ELF-1 (cell line): ENCODE measurements around the gene MORN5.

Experiments used
- DNase-seq: peaks from one replicate; pipeline ENCODE4 v3.0.0-alpha.2; 2016; ENCODE audit warnings: low read depth, low spot score

The MORN5 gene

DNA sequence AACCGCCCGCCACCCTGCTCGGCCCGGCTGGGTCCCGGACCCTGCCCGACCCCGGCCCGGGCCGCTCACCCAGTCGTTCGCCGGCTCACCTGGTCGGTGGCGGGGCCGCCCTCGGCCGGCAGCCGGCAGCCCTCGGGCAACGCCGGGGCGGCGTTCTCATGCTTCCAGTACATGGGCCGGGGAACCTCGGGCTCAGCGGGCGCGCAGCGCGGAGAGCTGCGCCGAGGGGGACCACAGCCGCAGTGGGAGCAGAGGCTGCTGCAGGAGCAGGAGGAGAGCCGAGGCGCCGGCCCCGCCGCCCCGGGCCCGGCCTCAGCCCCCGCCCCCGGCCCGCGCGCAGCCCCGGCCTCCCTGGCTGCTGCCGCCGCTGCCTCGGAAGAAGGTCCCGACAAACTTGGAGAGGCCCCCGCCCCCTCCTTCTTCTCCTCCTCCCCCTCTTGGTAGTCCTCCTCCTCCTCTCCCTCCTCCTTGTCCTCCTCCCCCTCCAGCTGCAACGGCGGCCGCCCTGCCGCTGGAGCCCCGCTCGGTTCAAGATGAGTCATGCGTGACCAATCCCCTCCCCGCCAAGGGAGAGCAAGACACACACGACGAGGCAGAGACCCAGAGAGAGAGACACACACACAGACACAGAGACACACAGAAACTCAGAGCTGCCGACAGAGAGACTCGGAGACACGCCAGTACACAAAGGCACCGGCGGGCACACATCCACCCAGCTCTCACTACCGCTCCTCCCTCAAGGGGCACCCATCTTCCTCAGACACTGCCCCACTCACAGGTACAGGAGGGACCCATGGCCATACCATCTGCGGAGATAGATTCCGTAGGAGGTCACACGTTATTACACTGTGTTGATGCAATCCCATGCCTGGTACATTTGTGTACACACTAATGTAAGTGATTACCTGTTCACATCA lies 69.1 kb downstream of the MORN5 start, which contains the start of gene LHX6:
Gene LHX6 (minus strand): TSS at position 390 of the 917 bp plus-strand sequence. CDS start 217 bp downstream, at position 173.
- DNase-seq, result peak; percentile 52

DNA sequence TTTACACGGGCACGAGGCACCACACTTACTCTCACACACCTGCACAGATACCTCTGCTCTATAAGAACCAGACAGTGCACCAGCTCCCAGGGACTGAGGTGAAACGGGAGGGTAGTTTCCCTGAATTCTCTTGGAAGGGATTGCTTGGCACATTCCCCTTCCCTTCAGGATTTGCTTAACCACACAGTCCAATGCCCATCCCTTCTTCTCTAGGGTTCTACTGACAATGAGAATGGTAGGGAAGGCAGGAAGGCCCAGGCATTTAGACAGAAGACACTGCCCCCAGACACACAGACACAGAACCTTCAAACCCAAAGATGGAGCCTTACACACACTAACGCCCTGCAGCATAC lies 69.8 kb downstream of the MORN5 start:
- no peak for DNase-seq

DNA sequence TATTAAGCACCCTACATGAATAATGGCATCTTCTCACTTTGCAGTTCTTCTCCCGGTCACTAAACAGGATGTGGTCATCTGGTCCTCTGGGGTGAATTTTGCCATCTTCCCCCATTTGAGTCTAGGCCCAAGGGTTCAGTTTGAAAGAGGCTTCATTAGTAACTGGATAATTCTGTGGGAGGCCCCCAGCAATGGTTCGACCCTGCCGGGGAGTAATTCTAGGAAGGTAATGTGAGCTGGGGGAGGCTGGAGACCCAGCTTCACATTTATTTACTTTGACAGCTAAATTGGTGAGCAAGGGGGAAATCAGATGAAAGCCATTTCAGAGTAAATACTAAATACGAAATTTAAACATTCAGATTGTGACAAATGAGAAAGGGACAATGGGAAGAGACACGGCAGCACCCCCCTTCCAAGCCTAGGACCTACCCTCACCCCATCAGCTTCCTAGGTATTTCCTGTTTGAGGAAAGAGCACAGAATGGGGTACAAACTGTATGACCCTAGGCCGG lies 73.1 kb downstream of the MORN5 start:
- DNase-seq, result no peak

DNA sequence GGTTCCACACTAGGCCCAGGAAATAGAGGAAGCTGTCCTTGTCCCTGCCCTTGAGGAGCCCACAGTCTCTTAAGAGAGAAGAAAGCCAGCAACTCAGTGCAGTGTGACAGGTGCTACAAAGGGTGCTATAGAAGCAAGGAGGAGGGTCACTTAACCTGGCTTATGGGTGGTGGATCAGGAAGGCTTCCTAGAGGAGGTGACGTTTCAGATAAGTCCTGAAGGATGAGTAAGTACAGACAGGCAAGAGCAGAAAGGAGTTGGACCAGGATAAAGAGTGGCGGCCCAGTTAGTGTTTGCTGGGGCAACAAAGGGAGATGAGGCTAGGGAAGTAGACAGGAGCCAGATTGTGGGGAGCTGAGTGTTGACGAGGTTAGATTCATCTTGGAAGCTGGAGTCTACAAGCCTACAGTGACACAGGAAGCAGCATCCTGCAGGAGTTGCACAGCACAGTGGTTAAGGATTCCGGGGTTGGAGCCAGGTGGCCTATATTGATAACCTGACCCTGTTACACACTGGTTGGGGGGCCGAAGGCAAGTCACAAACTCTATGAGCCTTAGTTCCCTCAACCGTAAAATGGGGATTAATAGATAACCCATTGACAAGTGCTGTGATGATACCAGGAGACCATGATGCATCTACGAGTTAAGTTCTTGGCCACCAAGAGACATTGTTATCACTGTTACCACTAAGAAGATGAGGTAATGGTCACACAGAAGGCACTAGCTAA lies 74.5 kb downstream of the MORN5 start:
- DNase-seq, result no peak

DNA sequence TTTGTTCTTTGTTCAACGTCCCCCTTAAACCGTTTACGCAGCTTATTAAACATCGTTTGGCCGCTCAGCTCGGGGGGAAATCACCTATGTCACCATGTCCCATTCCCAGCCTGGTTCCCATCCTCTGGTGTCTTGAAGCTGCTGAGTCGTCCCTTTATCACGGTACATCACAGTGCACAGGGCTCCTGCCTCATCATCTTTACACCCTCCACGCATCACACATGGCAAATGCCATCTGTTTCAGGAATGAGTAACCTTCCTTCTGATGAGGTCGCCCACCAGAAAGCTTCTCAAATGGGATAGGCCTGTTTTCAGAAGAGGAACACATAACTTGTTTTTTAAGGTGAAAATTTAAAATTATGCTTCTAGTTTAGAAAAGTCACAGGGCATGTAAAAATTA lies 77.0 kb downstream of the MORN5 start:
- no peak for DNase-seq

DNA sequence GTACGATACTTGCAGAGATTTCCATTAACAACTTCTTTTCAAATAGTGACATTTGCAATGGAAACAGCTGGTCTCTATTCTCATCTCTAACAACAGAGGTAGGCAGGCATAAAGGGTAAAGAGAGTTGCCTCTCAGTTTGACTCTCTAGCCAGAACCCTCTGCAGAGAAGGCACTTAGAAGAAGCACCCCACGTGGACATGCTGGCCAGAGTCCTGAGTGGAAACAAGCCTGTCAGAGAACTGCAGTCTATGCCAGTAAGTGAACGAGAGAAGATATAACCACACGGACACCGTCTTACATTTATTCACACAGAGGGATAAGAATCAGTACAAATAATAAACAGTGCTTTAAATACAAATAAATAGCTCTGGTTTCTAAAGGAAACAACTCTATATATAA lies 80.0 kb downstream of the MORN5 start:
- DNase-seq, result no peak

DNA sequence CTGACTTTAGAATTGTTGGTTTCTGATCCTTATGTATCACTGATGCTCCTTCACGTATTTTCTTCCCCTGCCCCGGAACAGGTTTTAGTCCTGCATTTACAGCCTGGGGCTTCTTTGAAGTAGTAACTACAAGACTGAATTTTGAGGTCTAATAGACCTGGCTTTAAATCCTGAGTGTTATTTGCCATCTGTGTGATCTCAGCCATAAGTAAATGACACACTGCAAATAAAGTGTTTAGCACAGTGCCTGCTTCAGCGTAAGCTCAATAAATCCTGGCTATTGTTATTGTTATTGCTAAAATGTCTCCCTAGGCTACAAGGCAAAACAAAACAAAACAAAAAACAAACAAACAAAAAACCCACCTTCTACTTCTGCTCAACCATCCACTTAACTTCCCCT lies 84.6 kb downstream of the MORN5 start:
- DNase-seq, result no peak

DNA sequence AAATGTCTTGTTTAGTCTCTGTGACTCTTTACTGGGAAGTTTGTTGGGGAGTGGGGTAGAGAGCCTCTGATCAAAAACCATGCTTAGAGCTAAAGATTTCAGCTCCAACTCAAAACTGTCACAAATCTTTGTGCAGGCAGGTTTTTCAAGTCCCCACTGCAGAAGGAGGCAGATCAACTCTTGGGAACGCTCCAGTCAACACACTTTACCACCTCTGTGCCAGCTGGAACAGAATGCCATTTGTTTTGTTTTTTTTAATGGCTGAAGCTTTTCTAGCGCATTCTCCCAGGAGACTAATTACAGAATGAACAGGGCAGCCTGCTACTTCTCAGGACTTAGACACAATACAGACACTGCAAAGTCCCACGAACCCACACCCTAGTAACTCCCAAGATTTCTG lies 87.0 kb downstream of the MORN5 start:
- no peak for DNase-seq

DNA sequence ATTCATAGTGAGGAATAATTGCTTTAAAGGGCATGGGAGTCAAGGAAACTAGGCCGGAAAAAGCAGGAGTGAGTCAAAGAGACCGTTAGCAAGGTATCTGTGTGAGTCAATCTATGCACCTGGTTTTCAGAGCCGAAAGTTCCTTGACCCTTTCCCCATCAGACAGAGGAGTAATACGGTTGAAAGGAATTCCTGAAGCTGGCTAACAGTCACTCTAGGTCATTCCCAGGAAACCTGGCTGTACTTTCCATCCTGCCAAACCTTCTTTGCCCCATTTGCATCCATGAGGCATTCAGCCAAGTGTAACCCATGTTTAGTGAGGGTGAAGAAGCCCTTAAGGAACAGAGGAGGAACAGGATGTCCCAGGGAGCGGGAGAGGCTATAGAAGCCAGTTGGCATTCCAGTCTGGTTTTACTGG lies 88.7 kb downstream of the MORN5 start:
- no peak for DNase-seq
